GM18499 (cell line): ENCODE data around the gene EDAR.

ENCODE experiments used
- ATAC-seq: cut with Tn5 transposase; IDR thresholded peaks from one replicate; pipeline ENCODE4 v1.9.1; 2021; ENCODE audit warnings: moderate number of reproducible peaks; ENCODE audit not compliant: insufficient read depth, unreplicated experiment

Gene EDAR

GRCh38 chr2:108942888-108943287, 46.1 kb downstream of the EDAR start:
- ATAC-seq = no peak

GRCh38 chr2:108942231-108942825, 46.7 kb downstream of the EDAR start:
- no peak for ATAC-seq

GRCh38 chr2:108941767-108942166, 47.3 kb downstream of the EDAR start:
- no peak for ATAC-seq

GRCh38 chr2:108941161-108941665, 47.8 kb downstream of the EDAR start:
- ATAC-seq = no peak

GRCh38 chr2:108940156-108940555, 48.9 kb downstream of the EDAR start:
- ATAC-seq = no peak

GRCh38 chr2:108938077-108938710, 50.8 kb downstream of the EDAR start:
- no peak for ATAC-seq

- no peak for ATAC-seq
Observed at GRCh38 chr2:108937367-108938017, 51.5 kb downstream of the EDAR start.

GRCh38 chr2:108936866-108937265, 52.2 kb downstream of the EDAR start:
- no peak for ATAC-seq

- ATAC-seq = no peak
Observed at GRCh38 chr2:108936076-108936864, 52.8 kb downstream of the EDAR start.

GRCh38 chr2:108935271-108935741, 53.7 kb downstream of the EDAR start:
- ATAC-seq = no peak

- no peak for ATAC-seq
Observed at GRCh38 chr2:108934583-108935245, 54.3 kb downstream of the EDAR start.

GRCh38 chr2:108934151-108934550, 54.9 kb downstream of the EDAR start:
- ATAC-seq = no peak

GRCh38 chr2:108933691-108934117, 55.3 kb downstream of the EDAR start:
- no peak for ATAC-seq

GRCh38 chr2:108932736-108933332, 56.2 kb downstream of the EDAR start:
- no peak for ATAC-seq

- no peak for ATAC-seq
Observed at GRCh38 chr2:108931372-108931771, 57.6 kb downstream of the EDAR start.

- no peak for ATAC-seq
Observed at GRCh38 chr2:108929807-108930425, 59.1 kb downstream of the EDAR start.

- ATAC-seq = no peak
Observed at GRCh38 chr2:108928660-108929377, 60.2 kb downstream of the EDAR start.

GRCh38 chr2:108927936-108928659, 60.9 kb downstream of the EDAR start:
- no peak for ATAC-seq
